Cardiac muscle cell (in vitro differentiated cells and primary cell): Measurements from ENCODE around the gene CTTNBP2. TPM values are rescaled to one million over a fixed set of nuclear protein-coding genes. Genes with fewer than 3 reads are reported as not detected.

Experiments used
- DNase-seq, 2 donors: peaks; one replicate each; pipeline versions ENCODE4 v3.0.0 to v3.0.0-alpha.2; 2010 to 2017; ENCODE audit warnings: low read depth in 1 of 2, low spot score in 1 of 2
- H3K27ac ChIP-seq: fragments of 200-600 bp; sonication (generic); 2 replicates; pipeline ENCODE4 v1.5.1; 2016
- H3K27me3 ChIP-seq: fragments of 200-600 bp; sonication (generic); 2 replicates; pipeline ENCODE4 v1.6.0; 2016; ENCODE audit warnings: control low read depth
- H3K36me3 ChIP-seq: fragments of 200-600 bp; sonication (generic); 2 replicates; pipeline ENCODE4 v1.5.1; 2016; ENCODE audit warnings: control low read depth
- H3K4me1 ChIP-seq: fragments of 200-600 bp; sonication (generic); 2 replicates; pipeline ENCODE4 v1.8.1; 2017; ENCODE audit warnings: low read depth, mild to moderate bottlenecking, mixed run types
- H3K4me3 ChIP-seq: fragments of 200-600 bp; sonication (generic); 2 replicates; pipeline ENCODE4 v1.5.1; 2016; ENCODE audit warnings: mild to moderate bottlenecking
- H3K9me3 ChIP-seq: fragments of 200-600 bp; sonication (generic); 2 replicates; pipeline ENCODE4 v1.5.1; 2017; ENCODE audit warnings: low read depth, mild to moderate bottlenecking, control low read depth
- polyA plus RNA-seq: library from polyadenylated mRNA; unstranded; fragments of >200 nt; fragmentation: Nextera tagmentation; extraction: Ambion mirVana; gene quantifications from 2 replicates; pipeline ENCODE4 v1.2.1, GENCODE V29; 2016
- total RNA-seq: library from RNA; depleted of rRNA; stranded (reverse); fragments of >200 nt; gene quantifications from 2 replicates; pipeline ENCODE4 v1.2.3, GENCODE V29; 2016
- TF ChIP-seq, protein P1 (sequence below): IDR thresholded peaks from 2 replicates; pipeline ENCODE4 v1.5.1; 2012; ENCODE audit warnings: low read depth, mild to moderate bottlenecking, low read length

Gene CTTNBP2
- total and polyA plus RNA-seq, 2 experiments from 2014 or later = 30.0 to 51.2 TPM

- no peak overlapping the region for H3K4me3 ChIP-seq
- TF ChIP-seq, protein P1, sequence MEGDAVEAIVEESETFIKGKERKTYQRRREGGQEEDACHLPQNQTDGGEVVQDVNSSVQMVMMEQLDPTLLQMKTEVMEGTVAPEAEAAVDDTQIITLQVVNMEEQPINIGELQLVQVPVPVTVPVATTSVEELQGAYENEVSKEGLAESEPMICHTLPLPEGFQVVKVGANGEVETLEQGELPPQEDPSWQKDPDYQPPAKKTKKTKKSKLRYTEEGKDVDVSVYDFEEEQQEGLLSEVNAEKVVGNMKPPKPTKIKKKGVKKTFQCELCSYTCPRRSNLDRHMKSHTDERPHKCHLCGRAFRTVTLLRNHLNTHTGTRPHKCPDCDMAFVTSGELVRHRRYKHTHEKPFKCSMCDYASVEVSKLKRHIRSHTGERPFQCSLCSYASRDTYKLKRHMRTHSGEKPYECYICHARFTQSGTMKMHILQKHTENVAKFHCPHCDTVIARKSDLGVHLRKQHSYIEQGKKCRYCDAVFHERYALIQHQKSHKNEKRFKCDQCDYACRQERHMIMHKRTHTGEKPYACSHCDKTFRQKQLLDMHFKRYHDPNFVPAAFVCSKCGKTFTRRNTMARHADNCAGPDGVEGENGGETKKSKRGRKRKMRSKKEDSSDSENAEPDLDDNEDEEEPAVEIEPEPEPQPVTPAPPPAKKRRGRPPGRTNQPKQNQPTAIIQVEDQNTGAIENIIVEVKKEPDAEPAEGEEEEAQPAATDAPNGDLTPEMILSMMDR = no peak
- H3K27me3 ChIP-seq = no peaks in the 10 kb centered on the region
- DNase-seq = no peak
- peaks cover 4% of the 10 kb centered on the region for H3K36me3 ChIP-seq
- peaks cover 4% of the 10 kb centered on the region for H3K4me1 ChIP-seq
- H3K9me3 ChIP-seq = no peaks in the 10 kb centered on the region
- no peak overlapping the region for H3K27ac ChIP-seq
Observed at GRCh38 chr7:117790251-117790650, 83.0 kb downstream of the CTTNBP2 start.

DNA sequence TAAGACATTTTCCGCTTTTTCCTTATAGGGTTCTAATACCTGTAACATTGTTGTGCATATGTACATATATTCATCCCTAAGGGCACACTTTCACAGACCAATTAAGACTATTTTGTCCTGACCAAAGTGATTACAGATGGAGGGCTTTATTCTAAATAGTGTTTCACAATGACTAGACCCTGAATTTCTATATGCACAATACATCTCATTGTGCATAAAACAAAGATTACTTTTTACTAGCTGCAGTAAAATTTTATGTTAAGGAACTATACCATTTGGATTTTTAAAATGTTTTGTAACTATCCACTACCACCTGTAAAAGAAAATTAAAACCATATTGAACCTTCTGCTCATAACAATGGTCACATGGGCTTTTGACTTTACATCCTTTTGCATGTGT, 87.8 kb downstream of the CTTNBP2 start:
- H3K27ac ChIP-seq = no peak overlapping the region
- DNase-seq = no peak
- H3K27me3 ChIP-seq = no peaks in the 10 kb centered on the region
- H3K4me3 ChIP-seq = no peak overlapping the region
- no peaks in the 10 kb centered on the region for H3K9me3 ChIP-seq
- TF ChIP-seq, protein P1 = no peak
- H3K36me3 ChIP-seq = no peaks in the 10 kb centered on the region
- peaks cover 10% of the 10 kb centered on the region for H3K4me1 ChIP-seq

DNA sequence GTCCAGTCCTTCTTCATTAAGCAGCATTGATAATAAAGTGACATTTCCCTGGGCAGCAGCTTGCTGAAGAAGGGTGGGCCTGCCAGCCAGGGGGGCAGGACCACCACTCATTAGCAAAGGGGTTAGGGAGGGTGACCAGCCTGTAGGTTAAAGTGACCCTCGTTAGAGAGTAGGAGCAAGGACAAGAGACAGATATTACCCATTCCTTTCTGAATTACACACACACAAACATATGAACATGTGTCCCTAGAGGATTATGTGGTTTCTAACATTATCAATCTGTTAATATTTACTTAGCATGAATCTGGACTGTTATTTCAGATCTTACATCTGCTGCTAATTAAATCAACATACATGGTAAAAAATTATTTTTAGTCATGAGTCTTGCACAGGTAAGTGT, 88.9 kb downstream of the CTTNBP2 start:
- Histone ChIP-seq H3K4me3 (no peak overlapping the region), H3K4me1 (peaks cover 13% of the 10 kb centered on the region), H3K36me3 (no peaks in the 10 kb centered on the region), H3K27ac (peak overlapping the region; percentile 39), H3K9me3 (no peaks in the 10 kb centered on the region), H3K27me3 (no peaks in the 10 kb centered on the region)
- DNase-seq = no peak
- TF ChIP-seq, protein P1 = no peak

GRCh38 chr7:117782761-117783160, 90.5 kb downstream of the CTTNBP2 start:
- no peak for DNase-seq
- peaks cover 13% of the 10 kb centered on the region for H3K4me1 ChIP-seq
- no peak overlapping the region for H3K27ac ChIP-seq
- no peaks in the 10 kb centered on the region for H3K27me3 ChIP-seq
- no peaks in the 10 kb centered on the region for H3K9me3 ChIP-seq
- no peaks in the 10 kb centered on the region for H3K36me3 ChIP-seq
- H3K4me3 ChIP-seq = no peak overlapping the region
- TF ChIP-seq, protein P1 = no peak

- TF ChIP-seq, protein P1 = no peak
- no peak for DNase-seq
- Histone ChIP-seq H3K4me1 (peaks cover 13% of the 10 kb centered on the region), H3K9me3 (no peaks in the 10 kb centered on the region), H3K27me3 (no peaks in the 10 kb centered on the region), H3K36me3 (no peaks in the 10 kb centered on the region), H3K27ac (no peak overlapping the region), H3K4me3 (no peak overlapping the region)
Observed at GRCh38 chr7:117781707-117782106, 91.5 kb downstream of the CTTNBP2 start.

DNA sequence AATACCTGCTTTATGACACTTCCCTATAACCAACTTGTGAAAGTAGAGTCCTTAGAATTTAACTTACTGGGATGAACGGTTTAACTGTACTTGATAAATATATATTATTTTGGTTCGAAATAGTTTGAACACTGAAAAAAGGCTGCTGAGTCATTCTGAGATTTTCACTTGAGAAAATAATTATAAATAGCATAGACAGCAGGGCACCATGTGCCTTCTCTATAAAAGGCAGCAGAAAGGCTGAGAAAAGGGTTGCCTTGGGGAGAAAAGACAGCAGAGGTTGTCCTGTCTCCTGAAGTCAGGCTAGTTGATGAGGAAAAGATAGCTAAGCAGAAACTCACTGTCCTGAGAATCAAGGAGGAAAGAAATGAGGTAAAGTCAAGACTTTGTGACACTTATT, 92.4 kb downstream of the CTTNBP2 start:
- no peak for DNase-seq
- TF ChIP-seq, protein P1 = no peak
- Histone ChIP-seq H3K4me1 (peaks cover 13% of the 10 kb centered on the region), H3K27me3 (no peaks in the 10 kb centered on the region), H3K36me3 (peaks cover 5% of the 10 kb centered on the region), H3K27ac (peak overlapping the region; percentile 27), H3K4me3 (no peak overlapping the region), H3K9me3 (no peaks in the 10 kb centered on the region)
